SK-N-SH (cell line): Measurements from ENCODE around the gene LPCAT1. TPM values are rescaled to one million over a fixed set of nuclear protein-coding genes. Genes with fewer than 3 reads are reported as not detected.

Experiments used
- CTCF ChIA-PET: fragments of 300-600, 350-600 bp; formaldehyde crosslinking; extraction: SDS; loops from one replicate; lab custom pipeline; 2021; lab: Yijun Ruan, JAX
- POLR2A ChIA-PET: fragments of 350-600 bp; sonication (Branson Sonifier 250); formaldehyde crosslinking; extraction: SDS; loops from one replicate; lab custom pipeline; 2020; ENCODE audit warnings: antibody characterized with exemption, inconsistent platforms; lab: Yijun Ruan, JAX
- DNase-seq: peaks from one replicate; pipeline ENCODE4 v3.0.0; 2012
- H2AFZ ChIP-seq: fragments of 200-600 bp; sonication (generic); 2 replicates; pipeline ENCODE4 v1.8.1; 2016; ENCODE audit warnings: antibody characterized with exemption, mild to moderate bottlenecking, low read depth
- H3F3A ChIP-seq: fragments of 200-600 bp; sonication (generic); replicated peaks from 2 replicates; pipeline ENCODE3; 2016; ENCODE audit warnings: antibody characterized with exemption, mild to moderate bottlenecking; ENCODE audit not compliant: insufficient read depth
- H3K27ac ChIP-seq, 2 experiments: fragments of 200-500 bp in 1 of 2; fragments of 200-600 bp in 1 of 2; sonication (Bioruptor generic) in 1 of 2; sonication (generic), shearing (Covaris generic) in 1 of 2; 2 replicates each; pipeline versions ENCODE4 v1.5.1 to v1.6.1; 2014 to 2016; ENCODE audit warnings: low read depth in 2 of 2, inconsistent platforms in 1 of 2, low read length in 1 of 2, mild to moderate bottlenecking in 1 of 2, mixed read lengths in 1 of 2
- H3K27me3 ChIP-seq: fragments of 200-600 bp; sonication (generic), shearing (Covaris generic); 2 replicates; pipeline ENCODE4 v1.6.1; 2016; ENCODE audit warnings: mixed run types; ENCODE audit not compliant: insufficient read depth
- H3K36me3 ChIP-seq, 2 experiments: fragments of 200-500 bp in 1 of 2; fragments of 200-600 bp in 1 of 2; sonication (Bioruptor generic) in 1 of 2; sonication (generic) in 1 of 2; replicated peaks in 1 of 2; 2 replicates each; pipeline versions ENCODE3 to v1.5.1; 2014 to 2016; ENCODE audit warnings: low read length in 1 of 2, mild to moderate bottlenecking in 1 of 2; ENCODE audit not compliant: insufficient read depth in 2 of 2, control insufficient read depth in 1 of 2
- H3K4me1 ChIP-seq, 2 experiments: fragments of 200-500 bp in 1 of 2; fragments of 200-600 bp in 1 of 2; sonication (Bioruptor generic) in 1 of 2; sonication (generic), shearing (Covaris generic) in 1 of 2; 2 replicates each; pipeline versions ENCODE4 v1.5.1 to v1.6.1; 2014 to 2016; ENCODE audit warnings: low read depth in 1 of 2, low read length in 1 of 2, mixed run types in 1 of 2; ENCODE audit not compliant: insufficient read depth in 2 of 2, control insufficient read depth in 1 of 2
- H3K4me2 ChIP-seq: fragments of 200-600 bp; sonication (generic), shearing (Covaris generic); 2 replicates; pipeline ENCODE4 v1.6.1; 2017; ENCODE audit warnings: mixed run types
- H3K4me3 ChIP-seq, 2 experiments: fragments of 200-500 bp in 1 of 2; fragments of 200-600 bp in 1 of 2; sonication (Bioruptor generic) in 1 of 2; sonication (generic), shearing (Covaris generic) in 1 of 2; 2 replicates each; pipeline versions ENCODE4 v1.5.1 to v1.8.1; 2014 to 2016; ENCODE audit warnings: low read depth in 2 of 2, inconsistent platforms in 1 of 2, low read length in 1 of 2, mild to moderate bottlenecking in 1 of 2, mixed read lengths in 1 of 2, moderate library complexity in 1 of 2
- H3K79me2 ChIP-seq: fragments of 200-600 bp; sonication (generic); 2 replicates; pipeline ENCODE4 v1.8.1; 2017; ENCODE audit warnings: mild to moderate bottlenecking; ENCODE audit not compliant: insufficient read depth
- H3K9ac ChIP-seq: fragments of 200-600 bp; sonication (generic); 2 replicates; pipeline ENCODE4 v1.6.1; 2017; ENCODE audit warnings: mixed run types
- H3K9me2 ChIP-seq: fragments of 200-600 bp; sonication (generic); 2 replicates; pipeline ENCODE4 v1.6.1; 2017; ENCODE audit warnings: mixed run types
- H3K9me3 ChIP-seq: fragments of 200-600 bp; sonication (generic); 2 replicates; pipeline ENCODE4 v1.6.1; 2017; ENCODE audit warnings: mixed run types, mild to moderate bottlenecking, moderate library complexity
- H4K20me1 ChIP-seq: fragments of 200-600 bp; sonication (generic); 2 replicates; pipeline ENCODE4 v1.6.1; 2017; ENCODE audit warnings: mild to moderate bottlenecking, mixed run types; ENCODE audit not compliant: insufficient read depth
- ELF1 ChIP-seq: IDR thresholded peaks from 2 replicates; pipeline ENCODE4 v1.4.0; 2012
- FOSL2 ChIP-seq: IDR thresholded peaks from 2 replicates; pipeline ENCODE4 v1.4.0; 2012; ENCODE audit warnings: low read depth, mild to moderate bottlenecking, moderate library complexity, borderline replicate concordance
- FOXJ3 ChIP-seq: sonication (generic); formaldehyde crosslinking; IDR thresholded peaks from 2 replicates; pipeline ENCODE4 v1.5.1; 2020; ENCODE audit warnings: mild to moderate bottlenecking, missing genetic modification reagents
- FOXM1 ChIP-seq: IDR thresholded peaks from 2 replicates; pipeline ENCODE4 v1.4.0; 2012; ENCODE audit warnings: low read depth, mild to moderate bottlenecking
- JUND ChIP-seq: IDR thresholded peaks from 2 replicates; pipeline ENCODE4 v1.4.0; 2012
- MEF2A ChIP-seq: IDR thresholded peaks from 2 replicates; pipeline ENCODE4 v1.4.0; 2012; ENCODE audit warnings: low read depth, borderline replicate concordance
- NFIC ChIP-seq: IDR thresholded peaks from 2 replicates; pipeline ENCODE4 v1.4.0; 2012; ENCODE audit warnings: borderline replicate concordance
- REST ChIP-seq: IDR thresholded peaks from 2 replicates; pipeline ENCODE4 v1.6.1; 2012; ENCODE audit warnings: mild to moderate bottlenecking, low read depth, low read length, moderate library complexity
- USF2 ChIP-seq: fragments of 150-350 bp; IDR thresholded peaks from 2 replicates; pipeline ENCODE4 v1.6.1; 2017; ENCODE audit warnings: antibody characterized with exemption, low read length, low read depth, borderline replicate concordance
- WGBS: methylation state at CpG from one replicate; pipeline ENCODE4 v1.1.6; 2017; ENCODE audit warnings: low lambda C conversion rate; 5-methylcytosine and 5-hydroxymethylcytosine counted together
- polyA plus RNA-seq, 3 experiments: library from polyadenylated mRNA; depleted of rRNA; stranded (reverse); fragments of >200 nt; gene quantifications; 2 replicates each; pipeline ENCODE4 v1.2.3, GENCODE V29; 2012
- TF ChIP-seq, protein P1 (sequence below): IDR thresholded peaks from 2 replicates; pipeline ENCODE4 v1.4.0; 2012; ENCODE audit warnings: low read depth
- TF ChIP-seq, protein P2 (sequence below): IDR thresholded peaks from 2 replicates; pipeline ENCODE4 v1.4.0; 2012; ENCODE audit warnings: low read depth, borderline replicate concordance
- TF ChIP-seq, protein P3 (sequence below): IDR thresholded peaks from 2 replicates; pipeline ENCODE4 v1.4.0; 2012; ENCODE audit warnings: low read depth, borderline replicate concordance

Gene LPCAT1
- polyA plus RNA-seq, 1 of the 3 experiments (the other 2 are of a cell fraction), result 42.3 TPM

DNA sequence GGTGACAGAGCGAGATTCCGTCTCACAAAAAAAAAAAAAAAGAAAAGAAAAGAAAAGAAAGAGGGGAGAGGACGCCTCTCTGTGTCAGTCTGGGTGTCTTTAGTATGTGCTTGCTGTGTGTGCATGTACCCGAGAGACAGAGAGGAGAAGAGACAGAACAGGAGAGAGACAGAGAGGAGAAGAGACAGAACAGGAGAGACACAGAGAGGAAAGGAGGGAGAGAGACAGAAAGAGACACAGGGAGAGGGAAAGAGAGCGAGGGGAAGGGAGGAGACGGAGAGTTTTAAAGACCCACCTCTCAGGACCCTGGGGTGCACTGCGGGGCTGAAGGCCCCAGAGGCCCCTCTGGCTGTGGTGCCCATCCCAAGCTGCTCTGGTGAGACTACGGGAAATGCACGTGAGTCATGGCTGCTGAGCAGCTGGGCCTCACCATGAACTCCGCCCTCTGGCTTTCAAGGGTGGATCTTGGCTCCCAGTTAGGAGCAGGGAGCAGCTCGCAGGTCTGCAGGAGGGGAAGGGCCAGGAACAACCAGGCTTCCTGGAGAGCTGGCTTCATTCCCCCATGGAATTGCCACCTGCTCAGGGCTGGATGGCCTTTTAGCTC is 86.4 kb downstream of the LPCAT1 start:
- DNase-seq, result peak; percentile 42
- Histone ChIP-seq H3K9me3 (no peaks in the 10 kb centered on the region), H3K4me2 (no peak overlapping the region), H3K79me2 (no peaks in the 10 kb centered on the region), H3K9me2 (no peaks in the 10 kb centered on the region), H3K4me3 (no peak overlapping the region), H3F3A (no peaks in the 10 kb centered on the region), H4K20me1 (no peaks in the 10 kb centered on the region), H2AFZ (no peak overlapping the region), H3K27me3 (peaks cover 30% of the 10 kb centered on the region), H3K9ac (no peak overlapping the region), H3K36me3 (no peaks in the 10 kb centered on the region), H3K4me1 (no peaks in the 10 kb centered on the region), H3K27ac (no peak overlapping the region)
- TF ChIP-seq FOXM1 (no peak), REST (no peak), FOSL2 (peak; percentile 19; the same call in 1 of the 2 replicates), ELF1 (no peak), NFIC (no peak)
- TF ChIP-seq, protein P1, sequence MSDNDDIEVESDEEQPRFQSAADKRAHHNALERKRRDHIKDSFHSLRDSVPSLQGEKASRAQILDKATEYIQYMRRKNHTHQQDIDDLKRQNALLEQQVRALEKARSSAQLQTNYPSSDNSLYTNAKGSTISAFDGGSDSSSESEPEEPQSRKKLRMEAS, result no peak
- CTCF ChIA-PET, result no interaction called here
- WGBS, result 30% methylated on average over 9 of the region's 11 CpGs
- POLR2A ChIA-PET, result no interaction called here

DNA sequence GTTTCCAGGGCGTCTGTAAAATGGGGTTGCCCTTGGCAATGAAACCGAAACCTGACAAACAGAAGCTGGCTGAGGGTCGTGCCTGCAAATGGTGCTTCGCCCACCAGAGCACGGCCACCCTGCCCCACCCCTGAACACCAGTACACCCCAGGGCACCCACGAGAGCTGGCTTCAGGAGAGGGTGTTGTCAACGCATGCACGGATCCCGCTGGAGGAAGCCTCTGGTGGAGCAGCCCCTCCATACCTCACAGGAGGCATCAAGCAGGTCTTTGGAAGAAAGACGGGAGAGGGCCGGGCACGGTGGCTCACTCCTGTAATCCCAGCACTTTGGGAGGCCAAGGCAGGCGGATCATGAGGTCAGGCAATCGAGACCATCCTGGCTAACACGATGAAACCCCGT is 87.1 kb downstream of the LPCAT1 start:
- ChIA-PET POLR2A (no interaction called here), CTCF (no interaction called here)
- no peaks in the 10 kb centered on the region for H3K9me3 ChIP-seq
- H3K4me2 ChIP-seq, result no peak overlapping the region
- 26% methylated on average over 14 of the region's 16 CpGs for WGBS
- no peak overlapping the region for H2AFZ ChIP-seq
- no peak overlapping the region for H3K4me3 ChIP-seq
- H3K27ac ChIP-seq, result no peak overlapping the region
- no peaks in the 10 kb centered on the region for H4K20me1 ChIP-seq
- no peak overlapping the region for H3K9ac ChIP-seq
- TF ChIP-seq FOXJ3 (CRISPR knock-in tag), result no peak
- TF ChIP-seq, protein P2, sequence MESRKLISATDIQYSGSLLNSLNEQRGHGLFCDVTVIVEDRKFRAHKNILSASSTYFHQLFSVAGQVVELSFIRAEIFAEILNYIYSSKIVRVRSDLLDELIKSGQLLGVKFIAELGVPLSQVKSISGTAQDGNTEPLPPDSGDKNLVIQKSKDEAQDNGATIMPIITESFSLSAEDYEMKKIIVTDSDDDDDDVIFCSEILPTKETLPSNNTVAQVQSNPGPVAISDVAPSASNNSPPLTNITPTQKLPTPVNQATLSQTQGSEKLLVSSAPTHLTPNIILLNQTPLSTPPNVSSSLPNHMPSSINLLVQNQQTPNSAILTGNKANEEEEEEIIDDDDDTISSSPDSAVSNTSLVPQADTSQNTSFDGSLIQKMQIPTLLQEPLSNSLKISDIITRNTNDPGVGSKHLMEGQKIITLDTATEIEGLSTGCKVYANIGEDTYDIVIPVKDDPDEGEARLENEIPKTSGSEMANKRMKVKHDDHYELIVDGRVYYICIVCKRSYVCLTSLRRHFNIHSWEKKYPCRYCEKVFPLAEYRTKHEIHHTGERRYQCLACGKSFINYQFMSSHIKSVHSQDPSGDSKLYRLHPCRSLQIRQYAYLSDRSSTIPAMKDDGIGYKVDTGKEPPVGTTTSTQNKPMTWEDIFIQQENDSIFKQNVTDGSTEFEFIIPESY, result no peak
- no peak for TF ChIP-seq JUND
- TF ChIP-seq USF2, result no peak
- TF ChIP-seq MEF2A, result no peak
- TF ChIP-seq, protein P3, sequence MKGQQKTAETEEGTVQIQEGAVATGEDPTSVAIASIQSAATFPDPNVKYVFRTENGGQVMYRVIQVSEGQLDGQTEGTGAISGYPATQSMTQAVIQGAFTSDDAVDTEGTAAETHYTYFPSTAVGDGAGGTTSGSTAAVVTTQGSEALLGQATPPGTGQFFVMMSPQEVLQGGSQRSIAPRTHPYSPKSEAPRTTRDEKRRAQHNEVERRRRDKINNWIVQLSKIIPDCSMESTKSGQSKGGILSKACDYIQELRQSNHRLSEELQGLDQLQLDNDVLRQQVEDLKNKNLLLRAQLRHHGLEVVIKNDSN, result no peak
- no peaks in the 10 kb centered on the region for H3K36me3 ChIP-seq
- H3F3A ChIP-seq, result no peaks in the 10 kb centered on the region
- H3K79me2 ChIP-seq, result no peaks in the 10 kb centered on the region
- H3K4me1 ChIP-seq, result no peaks in the 10 kb centered on the region
- no peaks in the 10 kb centered on the region for H3K9me2 ChIP-seq
- H3K27me3 ChIP-seq, result peaks cover 23% of the 10 kb centered on the region
- DNase-seq, result no peak
